Transverse colon (tissue), 4 donors: ENCODE results near the gene IL31. TPM values are rescaled to one million over a fixed set of nuclear protein-coding genes. Genes with fewer than 3 reads are reported as not detected.
A peak's percentile ranks its signal among the peaks of the same experiment; 100 is the strongest.

Source experiments
- DNase-seq: peaks from one replicate; pipeline ENCODE4 v3.0.0-alpha.2; 2019
- H3K27ac ChIP-seq, 4 donors: fragments of 200-600 bp; sonication (generic); 2 replicates each; pipeline ENCODE4 v1.5.1; 2016 to 2018; ENCODE audit warnings: inconsistent platforms in 4 of 4
- H3K27me3 ChIP-seq: fragments of 200-600 bp; sonication (generic); 2 replicates; pipeline ENCODE4 v1.5.1; 2017; ENCODE audit warnings: inconsistent platforms
- H3K36me3 ChIP-seq, 4 donors: fragments of 200-600 bp; sonication (generic); 2 replicates each; pipeline ENCODE4 v1.5.1; 2017 to 2019; ENCODE audit warnings: inconsistent platforms in 4 of 4
- H3K4me1 ChIP-seq, 4 donors: fragments of 200-600 bp; sonication (generic); 2 replicates each; pipeline ENCODE4 v1.5.1; 2017 to 2020; ENCODE audit warnings: inconsistent platforms in 4 of 4
- H3K4me3 ChIP-seq, 4 donors: fragments of 200-600 bp; sonication (generic); 1 replicate in 1 of 4; 2 replicates in 3 of 4; pipeline versions ENCODE4 v1.5.1 to v1.6.1; 2017 to 2019; ENCODE audit warnings: inconsistent platforms in 4 of 4
- H3K9me3 ChIP-seq, 2 donors: fragments of 200-600 bp; sonication (generic); 2 replicates each; pipeline ENCODE4 v1.5.1; 2017 to 2019; ENCODE audit warnings: inconsistent platforms in 2 of 2
- EP300 ChIP-seq: sonication (generic); formaldehyde crosslinking; IDR thresholded peaks from one replicate; pipeline ENCODE4 v1.6.1; 2017; ENCODE audit warnings: antibody characterized with exemption, low read depth
- POLR2A ChIP-seq: fragments of 450-650 bp; IDR thresholded peaks from one replicate; pipeline ENCODE4 v1.6.1; 2016; ENCODE audit warnings: antibody characterized with exemption, mild to moderate bottlenecking, moderate library complexity
- POLR2AphosphoS5 ChIP-seq, 3 donors: sonication (generic); formaldehyde crosslinking; IDR thresholded peaks; one replicate each; pipeline ENCODE4 v1.6.1; 2016; ENCODE audit warnings: antibody characterized with exemption in 3 of 3
- WGBS, 2 donors: methylation state at CpG; one replicate each; pipeline ENCODE4 v1.1.5; 2018; ENCODE audit warnings: low coverage in 1 of 2; 5-methylcytosine and 5-hydroxymethylcytosine counted together
- in situ Hi-C, 4 donors: fragments of 200-750 bp; cut with MboI; loops; one replicate each; pipeline versions ENCODE4 v1.15.0 to v1.15.1; 2017; ENCODE audit warnings: low sequenced_read_pairs in 3 of 4, low pct_ligation_motif_present in 1 of 4, low pct_unique_long_range_greater_than_20kb in 1 of 4
- intact Hi-C: fragments of 100-400 bp; cut with DNase I; formaldehyde crosslinking; loops from one replicate; pipeline ENCODE4 v1.15.1; 2023; ENCODE audit warnings: low total_unique reads
- total RNA-seq, 4 donors: library from RNA; depleted of rRNA; stranded (reverse); fragments of >200 nt; gene quantifications; one replicate each; pipeline ENCODE4 v1.1.0, GENCODE V29; 2016
- TF ChIP-seq, protein P1 (sequence below), 5 experiments: fragments of 200-600 bp in 3 of 5; fragments of 450-650 bp in 2 of 5; sonication (generic) in 3 of 5; IDR thresholded peaks; 1 replicate in 2 of 5; 2 replicates in 3 of 5; pipeline ENCODE4 v1.5.1; 2016 to 2017; ENCODE audit warnings: antibody characterized with exemption in 5 of 5, inconsistent platforms in 3 of 5, mild to moderate bottlenecking in 2 of 5, moderate library complexity in 1 of 5

Gene IL31
- total RNA-seq, 4 donors from 2014 or later, result not detected

DNA sequence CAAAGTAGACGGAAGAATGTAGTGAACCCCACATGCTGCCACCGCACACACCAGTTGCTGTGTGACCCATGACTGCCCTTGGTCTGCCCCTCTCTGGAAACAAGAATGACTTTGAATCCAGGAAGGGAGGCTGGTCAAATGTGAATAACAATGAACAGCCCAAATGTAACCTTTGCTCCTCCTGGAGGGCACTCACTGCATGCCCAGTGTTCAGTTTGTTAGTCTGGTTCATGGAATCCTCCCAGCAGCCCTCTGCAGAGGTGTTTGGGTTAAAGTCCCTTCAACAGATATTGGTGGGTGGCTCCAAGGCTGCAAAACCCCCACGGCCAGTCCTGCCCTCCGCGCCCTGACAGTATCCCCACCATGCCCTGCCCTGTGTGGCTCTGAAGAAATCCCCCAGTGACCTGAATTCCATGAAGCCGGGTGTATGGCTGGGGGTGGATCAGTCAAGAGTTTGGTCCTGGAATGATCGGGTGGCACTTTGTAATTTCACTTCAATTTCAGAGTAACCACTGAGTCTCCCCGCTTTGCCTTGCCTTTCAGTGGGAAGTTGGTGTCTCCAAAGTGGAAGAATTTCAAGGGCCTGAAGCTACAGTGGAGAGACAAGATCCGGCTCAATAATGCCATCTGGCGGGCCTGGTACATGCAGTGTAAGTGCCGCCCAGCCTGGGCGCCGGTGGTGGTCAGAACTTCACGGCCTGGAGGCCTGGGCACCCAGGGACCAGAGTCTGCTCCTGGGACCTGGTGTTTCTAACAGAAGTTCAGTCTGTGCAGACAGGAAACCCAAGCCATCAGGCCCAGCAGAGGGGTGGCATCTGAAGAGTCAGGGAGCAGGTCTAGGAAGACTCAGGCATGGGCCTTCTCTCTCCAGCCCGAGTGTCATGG, 47.1 kb downstream of the IL31 start:
- no peak for TF ChIP-seq POLR2A
- TF ChIP-seq, protein P1, sequence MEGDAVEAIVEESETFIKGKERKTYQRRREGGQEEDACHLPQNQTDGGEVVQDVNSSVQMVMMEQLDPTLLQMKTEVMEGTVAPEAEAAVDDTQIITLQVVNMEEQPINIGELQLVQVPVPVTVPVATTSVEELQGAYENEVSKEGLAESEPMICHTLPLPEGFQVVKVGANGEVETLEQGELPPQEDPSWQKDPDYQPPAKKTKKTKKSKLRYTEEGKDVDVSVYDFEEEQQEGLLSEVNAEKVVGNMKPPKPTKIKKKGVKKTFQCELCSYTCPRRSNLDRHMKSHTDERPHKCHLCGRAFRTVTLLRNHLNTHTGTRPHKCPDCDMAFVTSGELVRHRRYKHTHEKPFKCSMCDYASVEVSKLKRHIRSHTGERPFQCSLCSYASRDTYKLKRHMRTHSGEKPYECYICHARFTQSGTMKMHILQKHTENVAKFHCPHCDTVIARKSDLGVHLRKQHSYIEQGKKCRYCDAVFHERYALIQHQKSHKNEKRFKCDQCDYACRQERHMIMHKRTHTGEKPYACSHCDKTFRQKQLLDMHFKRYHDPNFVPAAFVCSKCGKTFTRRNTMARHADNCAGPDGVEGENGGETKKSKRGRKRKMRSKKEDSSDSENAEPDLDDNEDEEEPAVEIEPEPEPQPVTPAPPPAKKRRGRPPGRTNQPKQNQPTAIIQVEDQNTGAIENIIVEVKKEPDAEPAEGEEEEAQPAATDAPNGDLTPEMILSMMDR (IDR thresholded peaks at IDR 0.05), result peak in 2 of 5 experiments; percentile 16 to 23
- no peak for TF ChIP-seq EP300
- TF ChIP-seq POLR2AphosphoS5 (IDR thresholded peaks at IDR 0.05), result no peak
- WGBS, 2 donors, result 72% methylated on average over 15 of the region's 15 CpGs; no CpG with 5 or more reads in 1 of the 2 donors
- Histone ChIP-seq H3K27me3 (no peaks in the 10 kb centered on the region), H3K4me1 (peaks cover 38 to 52% (median 47%) of the 10 kb centered on the region in 4 donors), H3K9me3 (no peaks in the 10 kb centered on the region), H3K4me3 (no peak overlapping the region), H3K36me3 (peaks cover 0 to 37% (median 15%) of the 10 kb centered on the region in 4 donors), H3K27ac (peak overlapping the region in 3 of 4 donors; percentile 45 to 63 (median 46))
- in situ Hi-C loops (loop anchor here in 2 of 4 donors (5.0 to 10.0 kb wide), 2 partner anchors 72 to 75 kb away; no protein-coding TSS in a partner anchor), intact Hi-C loops (no loop called here)
- no peak for DNase-seq

DNA sequence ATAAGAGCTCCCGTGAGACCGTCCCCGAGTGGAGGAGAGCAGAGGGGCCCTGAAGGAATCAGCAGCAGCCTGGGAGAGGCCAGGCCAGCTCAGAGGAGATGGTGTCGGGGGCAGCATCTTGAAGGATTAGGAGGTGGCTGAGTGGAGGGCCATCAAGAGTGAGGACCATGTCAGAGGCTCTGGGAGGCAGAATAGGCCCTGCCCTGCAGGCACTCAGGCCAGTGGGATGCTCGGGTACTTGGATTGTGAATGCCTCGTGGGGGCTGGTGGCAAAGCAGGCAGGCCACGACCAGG, 47.7 kb downstream of the IL31 start:
- Histone ChIP-seq H3K4me3 (no peak overlapping the region), H3K27ac (peak overlapping the region; percentile 20 to 63 (median 46)), H3K36me3 (peaks cover 0 to 36% (median 15%) of the 10 kb centered on the region in 4 donors), H3K4me1 (peaks cover 45 to 59% (median 54%) of the 10 kb centered on the region in 4 donors), H3K9me3 (no peaks in the 10 kb centered on the region), H3K27me3 (no peaks in the 10 kb centered on the region)
- DNase-seq, result no peak
- intact Hi-C loops (no loop called here), in situ Hi-C loops (loop anchor here in 2 of 4 donors (5.0 to 10.0 kb wide), 2 partner anchors 71 to 74 kb away; no protein-coding TSS in a partner anchor)
- no peak for TF ChIP-seq POLR2A
- TF ChIP-seq EP300, result no peak
- TF ChIP-seq POLR2AphosphoS5 (IDR thresholded peaks at IDR 0.05), result no peak
- TF ChIP-seq, protein P1 (IDR thresholded peaks at IDR 0.05), result no peak
- WGBS, 2 donors, result 69% methylated on average over 7 of the region's 7 CpGs; no CpG with 5 or more reads in 1 of the 2 donors

DNA sequence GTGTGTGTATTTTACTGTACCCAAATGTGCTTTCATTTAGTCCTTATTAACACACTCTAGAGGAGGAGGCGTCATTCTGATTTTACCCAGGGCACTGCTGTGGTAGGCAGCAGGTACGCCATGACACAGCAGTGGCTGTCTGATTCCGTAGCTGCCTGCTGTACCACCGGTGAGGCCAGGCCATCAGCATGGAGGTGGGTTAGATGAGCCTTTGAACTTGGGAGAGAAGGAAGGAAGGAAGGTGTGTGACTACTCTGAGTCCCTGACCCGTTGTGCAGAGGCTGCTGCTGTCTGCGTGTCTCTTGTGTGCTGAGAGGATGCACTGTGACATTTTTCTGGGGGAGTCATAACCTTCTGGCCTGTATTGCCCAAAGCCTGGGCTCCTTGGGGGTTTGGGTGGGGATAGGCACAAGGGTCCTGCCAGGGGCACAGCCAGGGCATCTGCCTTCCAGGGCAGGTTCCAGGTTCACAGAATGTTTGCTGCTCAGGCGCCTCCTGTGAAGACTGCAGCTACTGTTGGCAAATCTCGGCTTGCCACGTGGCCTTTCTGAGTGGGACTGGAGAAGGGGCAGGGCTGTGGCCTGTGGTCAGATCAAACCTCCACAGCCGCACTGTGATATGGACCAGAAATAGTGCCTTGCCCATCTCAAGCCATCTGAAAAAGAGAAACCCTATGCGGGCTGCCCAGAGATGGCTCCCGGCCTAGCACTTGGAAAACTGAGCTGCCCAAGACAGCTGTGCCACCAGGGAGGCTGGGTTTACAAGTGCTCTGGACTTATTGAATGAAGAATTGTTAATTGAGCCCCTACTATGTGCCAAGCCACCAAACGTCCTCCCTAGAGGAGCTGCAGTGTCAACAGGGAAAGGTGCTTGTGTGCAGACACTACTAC, 48.3 kb downstream of the IL31 start:
- H3K4me1 ChIP-seq, result peaks cover 45 to 60% (median 56%) of the 10 kb centered on the region in 4 donors
- in situ Hi-C loops, result loop anchor here in 2 of 4 donors (5.0 to 10.0 kb wide), 2 partner anchors 71 to 73 kb away; no protein-coding TSS in a partner anchor

More for the DNA sequence above, 48.3 kb downstream of the IL31 start:
- Histone ChIP-seq H3K4me3 (no peak overlapping the region), H3K36me3 (peaks cover 0 to 33% (median 15%) of the 10 kb centered on the region in 4 donors), H3K27ac (peak overlapping the region; percentile 20 to 63 (median 42)), H3K9me3 (no peaks in the 10 kb centered on the region), H3K27me3 (no peaks in the 10 kb centered on the region)
- TF ChIP-seq POLR2A (no peak), POLR2AphosphoS5 (IDR thresholded peaks at IDR 0.05) (no peak), EP300 (no peak)
- TF ChIP-seq, protein P1 (IDR thresholded peaks at IDR 0.05), result no peak
- WGBS, 2 donors, result 51 to 73% methylated on average over 4 to 12 of the region's 13 CpGs
- no peak for DNase-seq
- intact Hi-C loops, result no loop called here
